Mesothelial cell of epicardium (in vitro differentiated cells): ENCODE results near the gene CDHR5. TPM values are rescaled to one million over a fixed set of nuclear protein-coding genes. Genes with fewer than 3 reads are reported as not detected.

Experiments
- DNase-seq, 2 experiments: peaks; one replicate each; pipeline ENCODE4 v3.0.0; 2021; ENCODE audit warnings: low spot score in 2 of 2; ENCODE audit not compliant: unreplicated experiment in 2 of 2
- H3K27ac Mint-ChIP-seq: 2 replicates; pipeline ENCODE4 v1.8.0; 2021; ENCODE audit warnings: mixed read lengths
- H3K27me3 Mint-ChIP-seq: 2 replicates; pipeline ENCODE4 v1.8.0; 2021; ENCODE audit warnings: low read depth, mixed read lengths
- H3K36me3 Mint-ChIP-seq: 2 replicates; pipeline ENCODE4 v1.8.0; 2021; ENCODE audit warnings: mixed read lengths
- H3K4me1 Mint-ChIP-seq: 2 replicates; pipeline ENCODE4 v1.8.0; 2021; ENCODE audit warnings: mixed read lengths
- H3K4me3 Mint-ChIP-seq: 2 replicates; pipeline ENCODE4 v1.8.0; 2021; ENCODE audit warnings: mild to moderate bottlenecking, moderate library complexity, mixed read lengths
- H3K9me3 Mint-ChIP-seq: 2 replicates; pipeline ENCODE4 v1.8.0; 2021; ENCODE audit warnings: mixed read lengths
- CTCF ChIP-seq: fragments of 200-600 bp; sonication (generic); IDR thresholded peaks from one replicate; pipeline ENCODE4 v1.5.0; 2021; ENCODE audit warnings: antibody characterized with exemption; ENCODE audit not compliant: unreplicated experiment
- total RNA-seq: library from RNA; stranded (reverse); gene quantifications from 3 replicates; pipeline ENCODE4 v1.2.1, GENCODE V29; 2021

Gene CDHR5
- total RNA-seq, 1 donor from 2014 or later: 0.27 TPM

GRCh38 chr11:592501-592900, 32.3 kb downstream of the CDHR5 start:
- no peak for TF ChIP-seq CTCF
- Mint-ChIP-seq H3K4me3 (no peak overlapping the region), H3K9me3 (no peaks in the 10 kb centered on the region), H3K27ac (no peak overlapping the region), H3K36me3 (peaks cover 43% of the 10 kb centered on the region), H3K4me1 (no peaks in the 10 kb centered on the region), H3K27me3 (no peaks in the 10 kb centered on the region)
- no peak for DNase-seq

- Mint-ChIP-seq H3K36me3 (peaks cover 47% of the 10 kb centered on the region), H3K27ac (no peak overlapping the region), H3K27me3 (no peaks in the 10 kb centered on the region)
Observed at GRCh38 chr11:590997-591396, 33.8 kb downstream of the CDHR5 start.

GRCh38 chr11:589798-590197, 35.0 kb downstream of the CDHR5 start:
- no peaks in the 10 kb centered on the region for H3K9me3 Mint-ChIP-seq
- TF ChIP-seq CTCF: no peak
- H3K27ac Mint-ChIP-seq: no peak overlapping the region

More at GRCh38 chr11:590997-591396, 33.8 kb downstream of the CDHR5 start:
- TF ChIP-seq CTCF: no peak
- no peaks in the 10 kb centered on the region for H3K4me1 Mint-ChIP-seq
- DNase-seq: no peak
- H3K4me3 Mint-ChIP-seq: no peak overlapping the region
- no peaks in the 10 kb centered on the region for H3K9me3 Mint-ChIP-seq

GRCh38 chr11:587978-588380, 36.8 kb downstream of the CDHR5 start:
- H3K9me3 Mint-ChIP-seq: no peaks in the 10 kb centered on the region
- no peak overlapping the region for H3K4me3 Mint-ChIP-seq
- no peak for DNase-seq
- H3K36me3 Mint-ChIP-seq: peaks cover 36% of the 10 kb centered on the region
- H3K27me3 Mint-ChIP-seq: no peaks in the 10 kb centered on the region
- TF ChIP-seq CTCF: no peak
- no peak overlapping the region for H3K27ac Mint-ChIP-seq
- no peaks in the 10 kb centered on the region for H3K4me1 Mint-ChIP-seq

More at GRCh38 chr11:589798-590197, 35.0 kb downstream of the CDHR5 start:
- Mint-ChIP-seq H3K4me1 (no peaks in the 10 kb centered on the region), H3K27me3 (no peaks in the 10 kb centered on the region), H3K36me3 (peaks cover 46% of the 10 kb centered on the region), H3K4me3 (no peak overlapping the region)
- DNase-seq: no peak

- no peak overlapping the region for H3K27ac Mint-ChIP-seq
- H3K4me3 Mint-ChIP-seq: no peak overlapping the region
- no peaks in the 10 kb centered on the region for H3K9me3 Mint-ChIP-seq
- no peaks in the 10 kb centered on the region for H3K27me3 Mint-ChIP-seq
- no peaks in the 10 kb centered on the region for H3K4me1 Mint-ChIP-seq
- DNase-seq: no peak
- peaks cover 34% of the 10 kb centered on the region for H3K36me3 Mint-ChIP-seq
- no peak for TF ChIP-seq CTCF
Observed at GRCh38 chr11:587546-587945, 37.2 kb downstream of the CDHR5 start.
